GM12872 (cell line): Measurements from ENCODE around the gene NRP2.

Source experiments
- CTCF ChIP-seq: IDR thresholded peaks from 3 replicates; pipeline ENCODE4 v1.5.1; 2011; ENCODE audit warnings: low read depth, mild to moderate bottlenecking, low read length, moderate library complexity; ENCODE audit not compliant: insufficient read depth

Gene NRP2

DNA sequence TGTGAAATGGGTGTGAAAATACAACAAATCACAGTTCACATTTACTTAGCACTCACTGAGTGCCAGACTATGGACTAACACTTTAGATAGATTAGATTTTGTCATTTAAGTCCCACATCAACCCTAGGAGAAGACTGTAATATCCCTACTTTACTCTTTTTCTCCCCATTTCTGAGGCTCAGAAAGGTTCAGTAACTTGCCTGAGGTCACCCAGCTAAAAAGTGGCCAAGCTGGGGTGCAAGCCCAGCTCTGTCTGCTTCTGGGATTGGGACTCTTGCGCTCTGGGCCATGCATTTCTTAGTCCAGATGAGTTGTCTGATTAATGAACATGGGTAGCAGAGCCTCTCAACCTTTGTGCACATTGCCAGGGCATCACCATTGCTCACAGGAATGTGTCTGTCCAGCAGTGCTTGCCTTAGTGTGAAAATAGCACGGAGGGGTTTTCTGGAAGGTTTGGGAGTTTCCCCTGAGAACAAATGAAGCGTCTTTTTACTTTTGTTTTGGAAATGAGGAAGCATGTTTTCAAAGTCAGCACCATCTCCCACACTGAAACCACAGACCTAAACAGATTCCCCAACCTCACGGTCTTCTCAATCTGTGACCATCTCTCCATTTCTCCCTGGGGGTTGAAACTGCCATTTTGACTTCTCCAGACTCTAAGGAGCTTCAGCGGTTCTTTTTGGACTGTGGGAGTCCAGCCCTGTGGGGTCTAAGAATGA is 31.9 kb downstream of the NRP2 start:
- no peak for TF ChIP-seq CTCF

GRCh38 chr2:205714789-205715720 is 32.8 kb downstream of the NRP2 start:
- TF ChIP-seq CTCF, result no peak

- TF ChIP-seq CTCF, result no peak
These were observed 33.7 kb downstream of the NRP2 start for GRCh38 chr2:205715831-205716525.

GRCh38 chr2:205717175-205717846 is 35.0 kb downstream of the NRP2 start:
- TF ChIP-seq CTCF, result no peak

DNA sequence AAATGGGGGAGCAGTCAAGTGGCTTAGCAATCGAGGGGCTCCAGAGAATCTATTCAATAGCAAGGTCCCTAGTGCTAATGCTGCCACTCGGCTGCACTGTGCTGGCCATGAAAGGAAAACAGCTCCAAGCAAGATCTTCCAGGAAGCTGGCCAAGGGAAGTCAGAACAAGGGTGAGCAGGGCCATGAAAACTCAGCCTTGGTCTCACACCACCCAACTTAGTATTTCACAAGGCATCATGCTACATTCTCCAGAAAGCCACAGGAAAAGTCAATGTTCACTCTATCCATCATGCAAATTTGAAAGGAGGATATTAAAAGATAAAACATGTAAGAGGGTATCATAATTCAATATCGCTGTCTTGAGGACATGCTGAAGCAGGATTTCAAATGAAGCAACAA is 35.7 kb downstream of the NRP2 start:
- no peak for TF ChIP-seq CTCF

- no peak for TF ChIP-seq CTCF
These were observed 37.5 kb downstream of the NRP2 start for GRCh38 chr2:205719847-205720246.
